ENCODE measurements around the gene TERC.

Gene TERC

GRCh38 chr3:169787120-169787519, 22.3 kb upstream of the TERC start:
- DNase-seq (ENCODE audit: low spot score) = no peak
- in situ Hi-C loops (cut with MboI; ENCODE audit: low sequenced_read_pairs, unreplicated experiment) = no loop called here
- TF ChIP-seq, protein P1, sequence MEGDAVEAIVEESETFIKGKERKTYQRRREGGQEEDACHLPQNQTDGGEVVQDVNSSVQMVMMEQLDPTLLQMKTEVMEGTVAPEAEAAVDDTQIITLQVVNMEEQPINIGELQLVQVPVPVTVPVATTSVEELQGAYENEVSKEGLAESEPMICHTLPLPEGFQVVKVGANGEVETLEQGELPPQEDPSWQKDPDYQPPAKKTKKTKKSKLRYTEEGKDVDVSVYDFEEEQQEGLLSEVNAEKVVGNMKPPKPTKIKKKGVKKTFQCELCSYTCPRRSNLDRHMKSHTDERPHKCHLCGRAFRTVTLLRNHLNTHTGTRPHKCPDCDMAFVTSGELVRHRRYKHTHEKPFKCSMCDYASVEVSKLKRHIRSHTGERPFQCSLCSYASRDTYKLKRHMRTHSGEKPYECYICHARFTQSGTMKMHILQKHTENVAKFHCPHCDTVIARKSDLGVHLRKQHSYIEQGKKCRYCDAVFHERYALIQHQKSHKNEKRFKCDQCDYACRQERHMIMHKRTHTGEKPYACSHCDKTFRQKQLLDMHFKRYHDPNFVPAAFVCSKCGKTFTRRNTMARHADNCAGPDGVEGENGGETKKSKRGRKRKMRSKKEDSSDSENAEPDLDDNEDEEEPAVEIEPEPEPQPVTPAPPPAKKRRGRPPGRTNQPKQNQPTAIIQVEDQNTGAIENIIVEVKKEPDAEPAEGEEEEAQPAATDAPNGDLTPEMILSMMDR (IDR thresholded peaks at IDR 0.05; ENCODE audit: borderline replicate concordance, control extremely low read depth, extremely low read depth, insufficient read depth, missing control alignments) = no peak

DNA sequence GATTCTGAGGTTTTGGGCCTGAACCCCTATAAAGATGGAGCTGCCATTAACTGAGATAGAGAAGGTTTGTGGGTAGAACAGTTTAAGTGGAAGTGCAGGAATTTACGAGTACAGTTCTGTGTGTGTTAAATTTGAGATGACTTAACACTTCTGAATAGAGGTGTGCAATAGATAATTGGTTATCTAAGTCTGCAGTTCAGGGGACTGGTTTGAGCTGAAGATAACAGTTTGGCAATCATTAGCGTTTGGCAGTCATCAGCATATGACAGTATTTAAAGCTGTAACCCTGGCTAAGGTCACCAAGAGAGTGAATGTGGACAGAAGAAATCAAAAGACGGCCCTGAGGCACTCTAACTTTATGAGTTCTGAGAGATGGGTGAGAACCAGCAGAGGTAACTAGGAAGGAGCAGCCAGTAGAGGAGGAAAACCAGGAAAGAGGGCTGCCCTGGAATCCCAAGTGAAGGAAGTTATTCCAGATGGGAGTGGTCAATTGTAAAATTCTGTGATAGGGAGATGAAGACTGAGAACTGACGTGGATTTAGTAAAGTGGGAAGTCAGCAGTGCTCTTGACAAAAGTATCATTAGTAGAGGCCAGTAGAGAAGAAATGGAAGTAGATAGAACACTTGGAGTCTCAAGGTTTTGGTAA, 16.5 kb upstream of the TERC start:
- in situ Hi-C loops (cut with MboI; ENCODE audit: low sequenced_read_pairs, unreplicated experiment) = no loop called here
- TF ChIP-seq, protein P1 (IDR thresholded peaks at IDR 0.05; ENCODE audit: borderline replicate concordance, control extremely low read depth, extremely low read depth, insufficient read depth, missing control alignments) = no peak
- DNase-seq (ENCODE audit: low spot score) = no peak

DNA sequence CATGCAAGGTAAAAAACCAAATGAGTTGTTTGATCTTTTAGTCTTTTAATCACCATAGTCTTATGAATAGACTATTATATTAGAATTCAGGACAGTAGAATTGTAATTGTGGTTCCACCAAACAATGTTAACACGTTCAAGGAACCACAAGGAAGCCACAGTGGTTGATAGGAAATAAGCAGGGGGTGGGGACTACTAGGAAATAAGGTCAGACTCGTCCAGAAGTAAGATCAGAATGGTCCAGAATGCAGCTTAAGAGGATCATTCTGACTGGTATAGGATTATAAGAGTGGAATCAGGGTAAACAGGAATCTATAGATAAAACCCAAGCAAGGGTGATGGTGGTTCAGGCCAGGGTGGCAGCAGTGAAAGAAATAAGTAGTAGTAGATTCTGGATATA, 15.9 kb upstream of the TERC start:
- TF ChIP-seq, protein P1 (IDR thresholded peaks at IDR 0.05; ENCODE audit: borderline replicate concordance, control extremely low read depth, extremely low read depth, insufficient read depth, missing control alignments) = no peak
- in situ Hi-C loops (cut with MboI; ENCODE audit: low sequenced_read_pairs, unreplicated experiment) = no loop called here
- DNase-seq (ENCODE audit: low spot score) = no peak

- in situ Hi-C loops (cut with MboI; ENCODE audit: low sequenced_read_pairs, unreplicated experiment) = no loop called here
- TF ChIP-seq, protein P1 (IDR thresholded peaks at IDR 0.05; ENCODE audit: borderline replicate concordance, control extremely low read depth, extremely low read depth, insufficient read depth, missing control alignments) = no peak
- no peak for DNase-seq (ENCODE audit: low spot score)
These were observed 13.0 kb upstream of the TERC start for GRCh38 chr3:169777822-169778221.

- TF ChIP-seq, protein P1 (IDR thresholded peaks at IDR 0.05; ENCODE audit: borderline replicate concordance, control extremely low read depth, extremely low read depth, insufficient read depth, missing control alignments) = no peak
- in situ Hi-C loops (cut with MboI; ENCODE audit: low sequenced_read_pairs, unreplicated experiment) = no loop called here
- no peak for DNase-seq (ENCODE audit: low spot score)
These were observed 9.3 kb upstream of the TERC start for GRCh38 chr3:169774186-169774585.

GRCh38 chr3:169772897-169773816, 8.3 kb upstream of the TERC start, which contains the start of gene MYNN:
Gene MYNN, plus strand, starts transcription at chr3:169773396. Its CDS starts 900 bp downstream, at chr3:169774296.
- peak; percentile 88 for DNase-seq (ENCODE audit: low spot score)
- TF ChIP-seq, protein P1 (IDR thresholded peaks at IDR 0.05; ENCODE audit: borderline replicate concordance, control extremely low read depth, extremely low read depth, insufficient read depth, missing control alignments) = no peak
- in situ Hi-C loops (cut with MboI; ENCODE audit: low sequenced_read_pairs, unreplicated experiment) = no loop called here

Measured in GM13976 (cell line).